UCSD-AML1 (cell line): ENCODE measurements around the gene TRUB2.
"Not testable (repeated sequence)": the region's sequence is repeated elsewhere in the genome, so short reads cannot be mapped to it uniquely, and the experiment has no call there.

Experiments
- DNase-seq: peaks from one replicate; lab custom pipeline; 2025; ENCODE audit not compliant: unreplicated experiment; lab: John Stamatoyannopoulos, UW

Gene TRUB2

GRCh38 chr9:128341435-128341849 is 19.2 kb upstream of the TRUB2 start:
- DNase-seq: peak; percentile 59

- DNase-seq: no peak
Measured at GRCh38 chr9:128340691-128341434, 18.6 kb upstream of the TRUB2 start.

GRCh38 chr9:128339761-128340690 is 17.8 kb upstream of the TRUB2 start, which contains the start of gene SLC27A4:
SLC27A4 (plus strand) TSS chr9:128340527; CDS start chr9:128343133, 2,606 bp downstream.
- peak; percentile 76 for DNase-seq

GRCh38 chr9:128338852-128339614 is 16.8 kb upstream of the TRUB2 start:
- not testable (repeated sequence) for DNase-seq

- no peak for DNase-seq
Measured at GRCh38 chr9:128337936-128338335, 15.7 kb upstream of the TRUB2 start.

GRCh38 chr9:128335914-128336313 is 13.7 kb upstream of the TRUB2 start:
- DNase-seq: no peak

GRCh38 chr9:128335161-128335560 is 12.9 kb upstream of the TRUB2 start:
- no peak for DNase-seq

- no peak for DNase-seq
Measured at GRCh38 chr9:128333451-128333869, 11.2 kb upstream of the TRUB2 start.

GRCh38 chr9:128325629-128326028 is 3.4 kb upstream of the TRUB2 start:
- no peak for DNase-seq

GRCh38 chr9:128324401-128324800 is 2.2 kb upstream of the TRUB2 start:
- DNase-seq: no peak

- no peak for DNase-seq
Measured at GRCh38 chr9:128323791-128324190, 1.5 kb upstream of the TRUB2 start.

- no peak for DNase-seq
Measured at GRCh38 chr9:128323212-128323730, 1.0 kb upstream of the TRUB2 start.

- DNase-seq: no peak
Measured at GRCh38 chr9:128321879-128322403, 306 bp downstream of the TRUB2 start.

GRCh38 chr9:128321343-128321742 is 904 bp downstream of the TRUB2 start:
- DNase-seq: no peak

GRCh38 chr9:128317629-128318028 is 4.6 kb downstream of the TRUB2 start:
- no peak for DNase-seq

GRCh38 chr9:128316421-128316820 is 5.8 kb downstream of the TRUB2 start:
- DNase-seq: peak; percentile 24

GRCh38 chr9:128314697-128315096 is 7.5 kb downstream of the TRUB2 start:
- no peak for DNase-seq

GRCh38 chr9:128310461-128310860 is 11.8 kb downstream of the TRUB2 start:
- DNase-seq: no peak

- DNase-seq: no peak
Measured at GRCh38 chr9:128309551-128309950, 12.7 kb downstream of the TRUB2 start.

- DNase-seq: no peak
Measured at GRCh38 chr9:128304971-128305288, 17.3 kb downstream of the TRUB2 start.
